Tibial artery (tissue), 4 donors: ENCODE results near the gene PBX1.

Experiments used
- DNase-seq, 2 donors: peaks; one replicate each; pipeline ENCODE4 v3.0.0-alpha.2; 2019
- H3K27ac ChIP-seq, 2 donors: fragments of 200-600 bp; sonication (generic) in 1 of 2; 1 replicate in 1 of 2; 2 replicates in 1 of 2; pipeline ENCODE4 v1.5.1; 2018 to 2019; ENCODE audit warnings: mild to moderate bottlenecking in 1 of 2
- H3K27me3 ChIP-seq, 2 donors: fragments of 200-600 bp; sonication (generic) in 1 of 2; one replicate each; pipeline versions ENCODE4 v1.5.1 to v1.6.0; 2016 to 2019
- H3K36me3 ChIP-seq, 3 donors: fragments of 200-600 bp; sonication (generic) in 2 of 3; one replicate each; pipeline ENCODE4 v1.5.1; 2016 to 2019; ENCODE audit warnings: mild to moderate bottlenecking in 2 of 3
- H3K4me1 ChIP-seq, 4 donors: fragments of 200-600 bp; sonication (generic) in 2 of 4; 1 replicate in 3 of 4; 2 replicates in 1 of 4; pipeline ENCODE4 v1.5.1; 2016 to 2019
- H3K4me3 ChIP-seq, 2 donors: fragments of 200-600 bp; sonication (generic) in 1 of 2; 1 replicate in 1 of 2; 2 replicates in 1 of 2; pipeline ENCODE4 v1.5.1; 2018 to 2019; ENCODE audit warnings: mild to moderate bottlenecking in 2 of 2
- H3K9me3 ChIP-seq, 3 donors: fragments of 200-600 bp; sonication (generic) in 1 of 3; one replicate each; pipeline ENCODE4 v1.5.1; 2016 to 2019
- intact Hi-C: fragments of 100-400 bp; cut with DNase I; formaldehyde crosslinking; loops from one replicate; pipeline ENCODE4 v1.15.0; 2023; ENCODE audit warnings: low total_unique reads
- TF ChIP-seq, protein P1 (sequence below), 2 experiments: fragments of 200-600 bp in 1 of 2; fragments of 450-650 bp in 1 of 2; IDR thresholded peaks; one replicate each; pipeline ENCODE4 v1.5.1; 2017 to 2019; ENCODE audit warnings: antibody characterized with exemption in 2 of 2, mild to moderate bottlenecking in 1 of 2, moderate library complexity in 1 of 2

The PBX1 gene

GRCh38 chr1:164611754-164612642 is 53.0 kb downstream of the PBX1 start:
- H3K27ac ChIP-seq, result peak overlapping the region; percentile 60 to 73
- DNase-seq, result peak in 1 of 2 donors; percentile 43

DNA sequence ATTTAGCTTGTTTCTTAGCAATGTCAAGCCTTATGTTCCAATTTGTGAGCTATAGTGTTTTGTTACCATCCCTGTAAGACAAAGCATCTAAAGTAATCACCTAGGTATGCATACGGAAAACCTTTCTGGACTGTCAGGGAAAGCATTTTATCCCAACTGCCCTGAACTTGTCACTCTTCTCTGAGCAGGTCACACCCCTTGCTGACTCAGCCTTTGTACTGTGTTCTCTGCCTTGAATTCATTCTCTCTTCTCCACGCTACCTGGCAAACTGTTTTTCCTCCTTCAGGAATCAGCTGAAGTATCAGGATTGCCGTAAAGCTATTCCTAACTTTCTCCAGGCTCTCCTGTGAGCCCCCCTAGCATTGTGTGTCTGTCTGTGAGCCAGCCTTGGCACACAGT is 54.2 kb downstream of the PBX1 start:
- Histone ChIP-seq H3K27ac (peak overlapping the region; percentile 16 to 60), H3K36me3 (no peaks in the 10 kb centered on the region), H3K9me3 (no peaks in the 10 kb centered on the region), H3K4me3 (no peak overlapping the region), H3K4me1 (peaks cover 0 to 92% (median 62%) of the 10 kb centered on the region in 4 donors), H3K27me3 (no peaks in the 10 kb centered on the region)
- DNase-seq, result no peak
- intact Hi-C loops, result no loop called here
- TF ChIP-seq, protein P1, sequence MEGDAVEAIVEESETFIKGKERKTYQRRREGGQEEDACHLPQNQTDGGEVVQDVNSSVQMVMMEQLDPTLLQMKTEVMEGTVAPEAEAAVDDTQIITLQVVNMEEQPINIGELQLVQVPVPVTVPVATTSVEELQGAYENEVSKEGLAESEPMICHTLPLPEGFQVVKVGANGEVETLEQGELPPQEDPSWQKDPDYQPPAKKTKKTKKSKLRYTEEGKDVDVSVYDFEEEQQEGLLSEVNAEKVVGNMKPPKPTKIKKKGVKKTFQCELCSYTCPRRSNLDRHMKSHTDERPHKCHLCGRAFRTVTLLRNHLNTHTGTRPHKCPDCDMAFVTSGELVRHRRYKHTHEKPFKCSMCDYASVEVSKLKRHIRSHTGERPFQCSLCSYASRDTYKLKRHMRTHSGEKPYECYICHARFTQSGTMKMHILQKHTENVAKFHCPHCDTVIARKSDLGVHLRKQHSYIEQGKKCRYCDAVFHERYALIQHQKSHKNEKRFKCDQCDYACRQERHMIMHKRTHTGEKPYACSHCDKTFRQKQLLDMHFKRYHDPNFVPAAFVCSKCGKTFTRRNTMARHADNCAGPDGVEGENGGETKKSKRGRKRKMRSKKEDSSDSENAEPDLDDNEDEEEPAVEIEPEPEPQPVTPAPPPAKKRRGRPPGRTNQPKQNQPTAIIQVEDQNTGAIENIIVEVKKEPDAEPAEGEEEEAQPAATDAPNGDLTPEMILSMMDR (IDR thresholded peaks at IDR 0.05), result no peak

More at GRCh38 chr1:164611754-164612642, 53.0 kb downstream of the PBX1 start:
- H3K27me3 ChIP-seq, result no peaks in the 10 kb centered on the region
- H3K4me1 ChIP-seq, result peaks cover 0 to 87% (median 54%) of the 10 kb centered on the region in 4 donors
- no peaks in the 10 kb centered on the region for H3K36me3 ChIP-seq
- TF ChIP-seq, protein P1 (IDR thresholded peaks at IDR 0.05), result no peak
- H3K9me3 ChIP-seq, result no peaks in the 10 kb centered on the region
- intact Hi-C loops, result no loop called here
- H3K4me3 ChIP-seq, result no peak overlapping the region

DNA sequence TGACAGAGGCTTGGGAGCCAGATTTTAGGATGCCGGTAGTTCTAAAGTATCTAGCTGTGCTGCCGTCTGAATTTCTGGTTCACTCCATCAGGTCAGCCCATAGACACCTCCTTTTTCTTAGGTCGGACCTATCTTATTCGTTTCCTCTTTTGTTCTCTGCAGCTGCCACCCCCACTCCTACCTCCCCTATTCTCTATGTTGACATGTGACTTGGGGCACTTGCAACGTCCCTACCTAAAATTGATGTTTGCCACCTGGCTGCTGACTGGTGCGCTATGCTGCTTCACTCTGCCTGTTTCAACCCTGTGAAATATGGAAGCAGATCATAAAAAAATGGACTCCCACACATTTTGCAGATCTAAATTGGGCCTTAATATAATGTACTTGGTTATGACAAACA is 55.3 kb downstream of the PBX1 start:
- DNase-seq, result no peak
- H3K27me3 ChIP-seq, result no peaks in the 10 kb centered on the region
- TF ChIP-seq, protein P1 (IDR thresholded peaks at IDR 0.05), result no peak
- H3K36me3 ChIP-seq, result no peaks in the 10 kb centered on the region
- H3K4me3 ChIP-seq, result no peak overlapping the region
- intact Hi-C loops, result no loop called here
- no peaks in the 10 kb centered on the region for H3K9me3 ChIP-seq
- no peak overlapping the region for H3K27ac ChIP-seq
- peaks cover 0 to 90% (median 54%) of the 10 kb centered on the region in 4 donors for H3K4me1 ChIP-seq

- no peaks in the 10 kb centered on the region for H3K27me3 ChIP-seq
- TF ChIP-seq, protein P1 (IDR thresholded peaks at IDR 0.05), result peak; percentile 45 to 46
- H3K4me3 ChIP-seq, result no peak overlapping the region
- H3K4me1 ChIP-seq, result peaks cover 0 to 68% (median 44%) of the 10 kb centered on the region in 4 donors
- H3K36me3 ChIP-seq, result no peaks in the 10 kb centered on the region
- DNase-seq, result no peak
- intact Hi-C loops, result no loop called here
- no peaks in the 10 kb centered on the region for H3K9me3 ChIP-seq
- no peak overlapping the region for H3K27ac ChIP-seq
Measured at GRCh38 chr1:164617377-164618201, 58.6 kb downstream of the PBX1 start.

DNA sequence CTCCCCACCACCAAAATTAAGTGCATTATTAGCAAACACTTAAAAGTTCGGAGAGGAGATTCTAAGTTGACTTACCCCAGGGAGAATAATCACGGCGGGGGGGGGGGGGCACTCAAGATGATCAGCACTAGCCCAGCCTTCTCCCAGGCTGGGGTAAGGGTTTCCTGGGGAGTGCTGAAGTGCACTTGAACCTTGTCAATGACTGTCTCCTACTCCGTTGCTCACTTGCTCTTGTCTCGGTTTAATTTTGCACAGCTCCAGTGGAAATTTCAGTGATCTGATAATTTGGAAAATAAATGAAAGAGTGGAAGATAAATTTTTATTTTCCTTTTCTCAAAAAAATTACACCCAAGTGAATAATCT is 59.2 kb downstream of the PBX1 start:
- Histone ChIP-seq H3K27ac (no peak overlapping the region), H3K4me1 (peaks cover 0 to 68% (median 41%) of the 10 kb centered on the region in 4 donors), H3K27me3 (no peaks in the 10 kb centered on the region), H3K4me3 (no peak overlapping the region), H3K36me3 (no peaks in the 10 kb centered on the region), H3K9me3 (no peaks in the 10 kb centered on the region)
- TF ChIP-seq, protein P1 (IDR thresholded peaks at IDR 0.05), result no peak
- intact Hi-C loops, result no loop called here
- DNase-seq, result no peak
